SH-SY5Y (cell line): ENCODE measurements around the gene OAS2.

ENCODE experiments used
- GATA2 ChIP-seq: IDR thresholded peaks from 2 replicates; pipeline ENCODE4 v1.6.1; 2011; ENCODE audit warnings: mild to moderate bottlenecking, low read depth, low read length
- GATA3 ChIP-seq: IDR thresholded peaks from 2 replicates; pipeline ENCODE4 v1.6.1; 2011; ENCODE audit warnings: low read depth, mild to moderate bottlenecking, low read length, moderate library complexity

GRCh38 chr12:112987561-112987960, 9.2 kb downstream of the OAS2 start:
- TF ChIP-seq GATA2 (no peak), GATA3 (no peak)
